ENCODE results near the gene RFLNA.

Gene RFLNA

GRCh38 chr12:124306686-124307555 lies 12.0 kb downstream of the RFLNA start:
- no peak overlapping the region for H3K4me3 ChIP-seq (ENCODE audit: control insufficient read depth, low read depth, low read length)
- TF ChIP-seq CTCF (conservative IDR thresholded peaks at IDR 0.05; ENCODE audit: control insufficient read depth, insufficient read depth, low read depth, low read length) = no peak
- no peak for DNase-seq (ENCODE audit: low read depth)

- no peak for DNase-seq (ENCODE audit: low read depth)
- TF ChIP-seq CTCF (conservative IDR thresholded peaks at IDR 0.05; ENCODE audit: control insufficient read depth, insufficient read depth, low read depth, low read length) = no peak
Observed at GRCh38 chr12:124307556-124307825, 12.6 kb downstream of the RFLNA start.

GRCh38 chr12:124308741-124309140 lies 13.8 kb downstream of the RFLNA start:
- DNase-seq (ENCODE audit: low read depth) = no peak
- TF ChIP-seq CTCF (conservative IDR thresholded peaks at IDR 0.05; ENCODE audit: control insufficient read depth, insufficient read depth, low read depth, low read length) = no peak
- H3K4me3 ChIP-seq (ENCODE audit: control insufficient read depth, low read depth, low read length) = no peak overlapping the region

More at GRCh38 chr12:124307556-124307825, 12.6 kb downstream of the RFLNA start:
- H3K4me3 ChIP-seq (ENCODE audit: control insufficient read depth, low read depth, low read length) = no peak overlapping the region

- no peak for TF ChIP-seq CTCF (conservative IDR thresholded peaks at IDR 0.05; ENCODE audit: control insufficient read depth, insufficient read depth, low read depth, low read length)
- no peak overlapping the region for H3K4me3 ChIP-seq (ENCODE audit: control insufficient read depth, low read depth, low read length)
- DNase-seq (ENCODE audit: low read depth) = no peak
Observed at GRCh38 chr12:124309231-124309630, 14.3 kb downstream of the RFLNA start.

GRCh38 chr12:124309744-124310143 lies 14.9 kb downstream of the RFLNA start:
- no peak overlapping the region for H3K4me3 ChIP-seq (ENCODE audit: control insufficient read depth, low read depth, low read length)
- no peak for DNase-seq (ENCODE audit: low read depth)
- TF ChIP-seq CTCF (conservative IDR thresholded peaks at IDR 0.05; ENCODE audit: control insufficient read depth, insufficient read depth, low read depth, low read length) = no peak

GRCh38 chr12:124310178-124310577 lies 15.3 kb downstream of the RFLNA start:
- H3K4me3 ChIP-seq (ENCODE audit: control insufficient read depth, low read depth, low read length) = no peak overlapping the region
- no peak for DNase-seq (ENCODE audit: low read depth)
- TF ChIP-seq CTCF (conservative IDR thresholded peaks at IDR 0.05; ENCODE audit: control insufficient read depth, insufficient read depth, low read depth, low read length) = no peak
